Calu3 (cell line): ENCODE data around the gene PPP1CB. TPM values are rescaled to one million over a fixed set of nuclear protein-coding genes. Genes with fewer than 3 reads are reported as not detected.

Experiments used
- BruUV-seq: library from RNA; stranded (reverse); fragments of 400-500 nt; replicated peaks from 2 replicates; lab custom pipeline; 2021; lab: Mats Ljungman, UMichigan
- CTCF ChIA-PET: fragments of 300-600 bp; sonication (Branson Sonifier 250); formaldehyde crosslinking; loops from one replicate; lab custom pipeline; 2022; ENCODE audit warnings: antibody characterized with exemption; lab: Charles Lee
- DNase-seq: peaks from one replicate; pipeline ENCODE4 v3.0.0; 2022
- H3K27ac Mint-ChIP-seq: one replicate; pipeline ENCODE4 v1.8.0; 2022; ENCODE audit warnings: mixed read lengths; ENCODE audit not compliant: unreplicated experiment
- H3K27me3 Mint-ChIP-seq: one replicate; pipeline ENCODE4 v1.8.0; 2022; ENCODE audit warnings: mixed read lengths; ENCODE audit not compliant: unreplicated experiment
- H3K36me3 Mint-ChIP-seq: one replicate; pipeline ENCODE4 v1.8.0; 2022; ENCODE audit warnings: mild to moderate bottlenecking, moderate library complexity, mixed read lengths; ENCODE audit not compliant: insufficient read depth, unreplicated experiment
- H3K4me1 Mint-ChIP-seq: one replicate; pipeline ENCODE4 v1.8.0; 2022; ENCODE audit warnings: mild to moderate bottlenecking, low read depth, mixed read lengths; ENCODE audit not compliant: unreplicated experiment
- H3K4me3 Mint-ChIP-seq: one replicate; pipeline ENCODE4 v1.8.0; 2022; ENCODE audit warnings: mild to moderate bottlenecking, low read depth, moderate library complexity, mixed read lengths; ENCODE audit not compliant: unreplicated experiment
- H3K9me3 Mint-ChIP-seq: one replicate; pipeline ENCODE4 v1.8.0; 2022; ENCODE audit warnings: low read depth, mixed read lengths; ENCODE audit not compliant: unreplicated experiment
- CTCF ChIP-seq: fragments of 200-600 bp; IDR thresholded peaks from one replicate; pipeline ENCODE4 v1.8.0; 2022; ENCODE audit warnings: antibody characterized with exemption; ENCODE audit not compliant: unreplicated experiment
- intact Hi-C: fragments of 100-400 bp; cut with micrococcal nuclease; formaldehyde crosslinking; loops from one replicate; pipeline ENCODE4 v1.10.0; 2022; ENCODE audit not compliant: unreplicated experiment
- total RNA-seq: library from RNA; stranded (reverse); gene quantifications from 2 replicates; pipeline ENCODE4 v1.2.3, GENCODE V29; 2022

The PPP1CB gene
- total RNA-seq, 1 experiment from 2014 or later, result 218 TPM

GRCh38 chr2:28801726-28802125 lies 50.1 kb downstream of the PPP1CB start:
- CTCF ChIA-PET, result interaction anchor here (0.5 kb wide), 1 partner anchor 33 kb away, joined by 3 read pairs; no protein-coding TSS in a partner anchor
- Mint-ChIP-seq H3K9me3 (no peaks in the 10 kb centered on the region), H3K36me3 (peaks cover 46% of the 10 kb centered on the region), H3K4me3 (no peak overlapping the region), H3K27me3 (no peaks in the 10 kb centered on the region), H3K4me1 (peaks cover 9% of the 10 kb centered on the region), H3K27ac (no peak overlapping the region)
- no TSS peak for BruUV-seq
- no peak for DNase-seq
- TF ChIP-seq CTCF, result no peak
- intact Hi-C loops, result no loop called here

GRCh38 chr2:28802975-28803429 lies 51.4 kb downstream of the PPP1CB start:
- Mint-ChIP-seq H3K9me3 (no peaks in the 10 kb centered on the region), H3K27ac (peak overlapping the region; percentile 30), H3K4me3 (no peak overlapping the region), H3K4me1 (no peaks in the 10 kb centered on the region), H3K27me3 (no peaks in the 10 kb centered on the region), H3K36me3 (peaks cover 56% of the 10 kb centered on the region)
- BruUV-seq, result no TSS peak
- no peak for DNase-seq
- intact Hi-C loops, result no loop called here
- no peak for TF ChIP-seq CTCF
- CTCF ChIA-PET, result no interaction called here

GRCh38 chr2:28809927-28810326 lies 58.3 kb downstream of the PPP1CB start:
- no peaks in the 10 kb centered on the region for H3K27me3 Mint-ChIP-seq
- H3K27ac Mint-ChIP-seq, result no peak overlapping the region
- no peak for TF ChIP-seq CTCF
- H3K4me3 Mint-ChIP-seq, result peak overlapping the region; percentile 69
- no peaks in the 10 kb centered on the region for H3K4me1 Mint-ChIP-seq
- H3K36me3 Mint-ChIP-seq, result peaks cover 46% of the 10 kb centered on the region
- H3K9me3 Mint-ChIP-seq, result no peaks in the 10 kb centered on the region
- no peak for DNase-seq
- BruUV-seq, result no TSS peak
- intact Hi-C loops, result no loop called here
- CTCF ChIA-PET, result interaction anchor here (0.7 kb wide), 1 partner anchor 291 kb away, joined by 8 read pairs; no protein-coding TSS in a partner anchor

- H3K27me3 Mint-ChIP-seq, result no peaks in the 10 kb centered on the region
- peak; percentile 84 for DNase-seq
- peak within 1 kb of the TSS; percentile 69 for H3K4me3 Mint-ChIP-seq
- BruUV-seq, result no TSS peak
- H3K27ac Mint-ChIP-seq, result no peak within 1 kb of the TSS
- CTCF ChIA-PET, result no interaction called here
- intact Hi-C loops, result no loop called here
- no peaks in the 10 kb centered on the region for H3K9me3 Mint-ChIP-seq
- H3K36me3 Mint-ChIP-seq, result peaks cover 39% of the 10 kb centered on the region
- no peaks in the 10 kb centered on the region for H3K4me1 Mint-ChIP-seq
- no peak for TF ChIP-seq CTCF
Observed at GRCh38 chr2:28810384-28811285, 59.0 kb downstream of the PPP1CB start, which contains the start of gene SPDYA. TSS of gene SPDYA (plus strand) at chr2:28810834. CDS start at chr2:28816015, 5,181 bp downstream.
